OCI-LY1 (cell line): Measurements from ENCODE around the gene OTOL1.
"Not testable (repeated sequence)": the region's sequence is repeated elsewhere in the genome, so short reads cannot be mapped to it uniquely, and the experiment has no call there.

Source experiments
- H2AFZ ChIP-seq: fragments of 200-600 bp; sonication (generic), shearing (Covaris generic); 2 replicates; pipeline ENCODE4 v1.6.0; 2014; ENCODE audit warnings: antibody characterized with exemption, mild to moderate bottlenecking, low read length
- H3F3A ChIP-seq: fragments of 200-600 bp; sonication (generic), shearing (Covaris generic); 2 replicates; pipeline ENCODE4 v1.6.0; 2014; ENCODE audit warnings: mild to moderate bottlenecking, antibody characterized with exemption, low read length, moderate library complexity; ENCODE audit not compliant: insufficient read depth
- H3K27ac ChIP-seq: fragments of 200-600 bp; sonication (generic); 2 replicates; pipeline ENCODE4 v1.5.1; 2014; ENCODE audit warnings: low read length, mixed run types, mild to moderate bottlenecking, low read depth; ENCODE audit not compliant: poor library complexity, severe bottlenecking
- H3K27me3 ChIP-seq: fragments of 200-600 bp; sonication (generic); 2 replicates; pipeline ENCODE4 v1.6.0; 2014; ENCODE audit warnings: antibody characterized with exemption, mild to moderate bottlenecking, low read length, moderate library complexity; ENCODE audit not compliant: insufficient read depth
- H3K36me3 ChIP-seq: fragments of 200-600 bp; sonication (generic); 2 replicates; pipeline ENCODE4 v1.6.1; 2014; ENCODE audit warnings: mild to moderate bottlenecking, antibody characterized with exemption, low read length, moderate library complexity, mixed read lengths; ENCODE audit not compliant: insufficient read depth
- H3K4me1 ChIP-seq: fragments of 200-600 bp; sonication (generic); 2 replicates; pipeline ENCODE4 v1.5.1; 2014; ENCODE audit warnings: mild to moderate bottlenecking, low read length, moderate library complexity; ENCODE audit not compliant: insufficient read depth, severe bottlenecking
- H3K4me2 ChIP-seq: fragments of 200-600 bp; sonication (generic), shearing (Covaris generic); 2 replicates; pipeline ENCODE4 v1.6.1; 2014; ENCODE audit warnings: low read length
- H3K4me3 ChIP-seq: fragments of 200-600 bp; sonication (generic); 2 replicates; pipeline ENCODE4 v1.5.1; 2014; ENCODE audit warnings: low read length, low read depth, mild to moderate bottlenecking, mixed read lengths; ENCODE audit not compliant: poor library complexity, severe bottlenecking
- H3K79me2 ChIP-seq: fragments of 200-600 bp; shearing (Covaris generic); 2 replicates; pipeline ENCODE4 v1.6.1; 2016; ENCODE audit warnings: mixed run types, low read length, mixed read lengths; ENCODE audit not compliant: insufficient read depth
- H3K9ac ChIP-seq: fragments of 200-600 bp; sonication (generic), shearing (Covaris generic); 2 replicates; pipeline ENCODE4 v1.6.1; 2014; ENCODE audit warnings: mild to moderate bottlenecking, low read length, mixed read lengths
- H3K9me2 ChIP-seq: fragments of 200-600 bp; sonication (generic), shearing (Covaris generic); 2 replicates; pipeline ENCODE4 v1.6.1; 2014; ENCODE audit warnings: low read depth, mild to moderate bottlenecking, low read length, mixed read lengths
- H3K9me3 ChIP-seq: fragments of 200-600 bp; shearing (Covaris generic); 2 replicates; pipeline ENCODE4 v1.6.1; 2014; ENCODE audit warnings: low read length, mixed read lengths
- H4K20me1 ChIP-seq: fragments of 200-600 bp; sonication (generic), shearing (Covaris generic); 2 replicates; pipeline ENCODE4 v1.6.0; 2016; ENCODE audit warnings: mild to moderate bottlenecking, low read length; ENCODE audit not compliant: insufficient read depth
- CTCF ChIP-seq: fragments of 200-600 bp; sonication (generic), shearing (Covaris generic); IDR thresholded peaks from 2 replicates; pipeline ENCODE4 v1.5.1; 2017; ENCODE audit warnings: mild to moderate bottlenecking, antibody characterized with exemption, low read length, moderate library complexity, mixed read lengths
- EZH2 ChIP-seq: fragments of 200-600 bp; sonication (generic), shearing (Covaris generic); IDR thresholded peaks from 2 replicates; pipeline ENCODE4 v1.8.0; 2017; ENCODE audit warnings: borderline replicate concordance, mixed run types, mild to moderate bottlenecking, antibody characterized with exemption, low read length, moderate library complexity, mixed read lengths

OTOL1 gene

GRCh38 chr3:161475206-161475605 is 21.4 kb upstream of the OTOL1 start:
- H3K9me3 ChIP-seq: 0 out of 2 replicates have a peak, but pooled peaks cover 2% of the 10 kb centered on the region
- no peak overlapping the region for H2AFZ ChIP-seq
- no peak overlapping the region for H3K4me3 ChIP-seq
- no peaks in the 10 kb centered on the region for H3K27me3 ChIP-seq
- no peak overlapping the region for H3K27ac ChIP-seq
- no peak overlapping the region for H3K9ac ChIP-seq
- no peak for TF ChIP-seq CTCF
- TF ChIP-seq EZH2: no peak
- no peaks in the 10 kb centered on the region for H3K79me2 ChIP-seq
- no peaks in the 10 kb centered on the region for H3F3A ChIP-seq
- H3K4me1 ChIP-seq: no peaks in the 10 kb centered on the region
- H3K4me2 ChIP-seq: no peak overlapping the region
- H3K9me2 ChIP-seq: no peaks in the 10 kb centered on the region
- no peaks in the 10 kb centered on the region for H4K20me1 ChIP-seq
- H3K36me3 ChIP-seq: no peaks in the 10 kb centered on the region

- H3K36me3 ChIP-seq: no peaks in the 10 kb centered on the region
- no peak overlapping the region for H3K4me2 ChIP-seq
- no peaks in the 10 kb centered on the region for H3K79me2 ChIP-seq
- no peaks in the 10 kb centered on the region for H3F3A ChIP-seq
- no peak for TF ChIP-seq CTCF
- TF ChIP-seq EZH2: no peak
- no peak overlapping the region for H3K27ac ChIP-seq
- H3K27me3 ChIP-seq: no peaks in the 10 kb centered on the region
- no peak overlapping the region for H2AFZ ChIP-seq
- no peak overlapping the region for H3K4me3 ChIP-seq
- no peaks in the 10 kb centered on the region for H3K9me2 ChIP-seq
- H3K9me3 ChIP-seq: 0 out of 2 replicates have a peak, but pooled peaks cover 2% of the 10 kb centered on the region
- no peaks in the 10 kb centered on the region for H3K4me1 ChIP-seq
- no peaks in the 10 kb centered on the region for H4K20me1 ChIP-seq
- no peak overlapping the region for H3K9ac ChIP-seq
Observed at GRCh38 chr3:161475905-161476304, 20.7 kb upstream of the OTOL1 start.

GRCh38 chr3:161484226-161484625 is 12.4 kb upstream of the OTOL1 start:
- H3K4me1 ChIP-seq: no peaks in the 10 kb centered on the region
- H3K79me2 ChIP-seq: no peaks in the 10 kb centered on the region
- no peaks in the 10 kb centered on the region for H4K20me1 ChIP-seq
- no peak overlapping the region for H3K9ac ChIP-seq
- H3K27me3 ChIP-seq: no peaks in the 10 kb centered on the region
- no peaks in the 10 kb centered on the region for H3K9me2 ChIP-seq
- H3F3A ChIP-seq: no peaks in the 10 kb centered on the region
- TF ChIP-seq CTCF (no peak), EZH2 (no peak)
- no peaks in the 10 kb centered on the region for H3K36me3 ChIP-seq
- no peak overlapping the region for H3K4me2 ChIP-seq
- no peaks in the 10 kb centered on the region for H3K9me3 ChIP-seq
- H3K4me3 ChIP-seq: no peak overlapping the region
- H3K27ac ChIP-seq: no peak overlapping the region
- H2AFZ ChIP-seq: no peak overlapping the region

- H3K79me2 ChIP-seq, H3K4me1 ChIP-seq, H3K4me2 ChIP-seq, H3K9ac ChIP-seq, H3K4me3 ChIP-seq, H3K27ac ChIP-seq, H3K36me3 ChIP-seq, H3K9me2 ChIP-seq, H2AFZ ChIP-seq, H3K27me3 ChIP-seq, H4K20me1 ChIP-seq, H3F3A ChIP-seq, H3K9me3 ChIP-seq: not testable (repeated sequence)
Observed at GRCh38 chr3:161488284-161488683, 8.3 kb upstream of the OTOL1 start.
